HG02943 (cell line): Measurements from ENCODE around the gene PDGFA.

ENCODE experiments used
- ATAC-seq: cut with Tn5 transposase; IDR thresholded peaks from one replicate; pipeline ENCODE4 v1.9.1; 2021; ENCODE audit warnings: mild to moderate bottlenecking, low read depth, moderate library complexity; ENCODE audit not compliant: unreplicated experiment

PDGFA gene

DNA sequence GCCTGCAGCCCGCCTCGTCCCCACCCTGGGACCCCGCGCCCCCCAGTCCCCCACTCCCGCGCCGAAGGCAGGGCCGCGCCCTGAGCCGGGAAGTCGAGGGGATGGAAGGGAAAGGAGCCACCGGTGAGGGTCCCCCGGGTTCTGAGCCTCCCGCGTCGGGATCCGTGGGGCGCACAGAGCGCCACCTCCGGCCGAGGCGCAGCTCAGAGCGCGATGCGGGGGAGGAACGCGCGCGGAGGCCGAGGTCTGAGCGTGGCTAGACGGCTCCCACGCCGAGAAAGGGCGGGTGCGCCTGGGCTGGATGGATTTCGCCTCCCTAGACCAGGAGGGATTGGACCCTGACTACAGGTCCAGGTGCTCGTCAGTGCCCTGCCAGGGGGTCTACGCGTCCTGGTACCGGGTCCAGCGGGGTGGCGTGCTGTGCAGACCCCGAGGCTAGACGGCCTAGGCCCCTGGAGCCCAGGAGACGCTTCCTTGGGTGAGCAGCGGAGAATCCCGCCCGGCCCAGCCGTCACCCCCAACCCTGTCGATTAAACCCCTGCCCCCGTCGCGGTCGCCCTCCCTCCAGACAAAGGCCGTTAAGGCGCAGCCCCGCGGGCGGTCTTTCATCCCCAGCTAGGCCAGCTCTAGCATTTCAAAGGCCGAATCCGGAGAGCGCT is 986 bp upstream of the PDGFA start:
- no peak for ATAC-seq

- no peak for ATAC-seq
These were observed 789 bp downstream of the PDGFA start for GRCh38 chr7:518630-519483.

DNA sequence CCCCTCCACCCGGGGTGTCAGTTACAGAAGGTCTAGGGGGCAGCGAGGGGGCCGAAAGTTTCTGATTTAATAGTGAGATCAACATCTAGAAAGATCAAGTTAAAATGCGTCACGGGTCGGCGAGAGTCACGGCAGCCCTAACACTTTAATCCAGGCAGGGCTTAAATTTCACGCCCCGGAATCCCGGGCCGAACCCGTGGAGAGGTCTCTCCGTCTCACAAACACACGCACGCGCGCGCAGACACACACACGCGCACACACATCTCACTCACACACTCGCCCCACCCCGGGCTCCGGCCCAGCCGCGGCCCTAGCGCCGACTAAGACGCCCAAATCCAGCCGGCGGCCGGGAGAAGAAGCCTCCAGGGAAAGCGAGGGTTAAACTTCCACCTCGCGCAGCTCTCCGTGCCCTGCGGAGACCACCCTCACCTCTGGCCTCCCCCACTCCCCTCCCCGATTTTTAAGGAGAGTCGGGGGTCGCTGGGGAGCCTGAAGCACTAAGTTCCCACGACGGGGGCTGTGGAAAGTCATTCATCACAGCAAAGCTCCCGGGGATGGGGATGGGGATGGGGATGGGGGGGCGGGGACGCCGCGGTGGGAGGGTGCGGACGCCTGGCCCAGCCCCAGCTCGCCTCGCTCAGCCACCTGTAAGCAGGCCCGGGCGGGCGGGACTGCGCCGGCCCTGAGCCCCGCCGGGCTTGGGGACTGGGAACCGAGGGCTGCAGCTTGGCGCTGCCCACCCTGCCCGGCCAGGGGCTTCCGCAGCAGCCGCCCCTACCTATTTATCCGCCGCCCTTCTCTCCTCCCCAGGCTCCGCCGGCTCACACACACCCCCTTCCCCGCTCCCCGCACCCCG is 1.6 kb downstream of the PDGFA start:
- no peak for ATAC-seq

DNA sequence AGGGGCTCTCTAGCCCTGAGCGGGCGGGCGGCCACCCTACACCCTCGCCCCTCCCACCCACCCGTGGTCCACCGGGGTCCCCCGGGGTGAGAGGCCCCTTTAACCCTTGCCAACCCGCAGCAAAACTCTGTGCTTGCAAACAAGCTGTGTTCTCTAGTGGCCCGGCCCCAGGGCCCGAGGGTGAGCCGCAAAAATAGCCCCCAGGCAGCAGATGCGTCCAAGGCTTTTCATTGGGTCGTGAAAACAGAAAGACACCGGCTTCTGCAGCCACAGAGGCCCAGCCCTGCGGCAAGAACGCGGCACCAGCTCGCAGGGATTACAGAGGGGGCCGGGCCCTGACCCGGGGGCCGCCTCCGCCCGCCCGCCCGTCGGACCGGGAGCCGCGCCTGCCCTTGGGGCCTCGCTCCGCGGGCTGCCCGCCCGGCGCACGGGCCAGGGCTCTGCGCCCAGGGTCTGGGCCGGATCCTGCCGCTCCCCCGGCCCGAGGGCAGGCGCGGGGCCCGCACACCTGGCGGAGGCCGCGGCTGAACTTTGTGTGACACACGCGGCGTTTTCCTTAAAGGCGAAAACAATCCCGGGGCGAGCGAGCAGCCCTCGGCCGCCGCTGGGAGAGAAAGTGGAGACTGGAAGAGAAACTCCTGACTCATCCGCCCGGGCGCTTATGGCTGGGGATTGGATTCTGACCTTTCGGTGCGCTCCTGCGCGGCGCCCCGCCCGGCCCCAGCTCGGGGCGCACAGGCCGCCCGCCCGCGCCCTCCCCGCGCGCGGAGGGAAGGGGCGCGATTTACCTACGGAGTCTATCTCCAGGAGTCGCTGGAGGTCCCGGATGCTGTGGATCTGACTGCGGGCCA is 2.8 kb downstream of the PDGFA start:
- no peak for ATAC-seq

- ATAC-seq: no peak
These were observed 3.4 kb downstream of the PDGFA start for GRCh38 chr7:516216-516605.

DNA sequence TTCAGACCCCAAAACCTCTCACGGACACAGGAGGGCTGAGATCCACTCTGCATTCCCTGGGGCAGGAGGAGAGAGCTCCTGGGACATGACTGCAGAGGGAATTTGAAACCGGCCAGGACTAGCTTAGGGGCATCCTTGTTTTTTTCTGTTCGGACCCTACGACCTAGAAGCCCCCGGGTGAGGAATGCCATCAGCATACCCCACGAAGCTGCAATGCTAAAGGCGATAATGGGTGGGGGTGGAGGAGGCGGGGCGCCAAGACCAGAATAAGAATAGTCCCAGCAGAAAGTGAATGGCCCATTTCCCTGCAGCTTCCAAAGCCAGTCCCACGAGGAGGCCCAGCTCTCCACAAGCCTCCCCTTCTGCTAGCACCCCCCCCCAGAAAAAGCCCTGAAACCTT is 4.0 kb downstream of the PDGFA start:
- no peak for ATAC-seq

DNA sequence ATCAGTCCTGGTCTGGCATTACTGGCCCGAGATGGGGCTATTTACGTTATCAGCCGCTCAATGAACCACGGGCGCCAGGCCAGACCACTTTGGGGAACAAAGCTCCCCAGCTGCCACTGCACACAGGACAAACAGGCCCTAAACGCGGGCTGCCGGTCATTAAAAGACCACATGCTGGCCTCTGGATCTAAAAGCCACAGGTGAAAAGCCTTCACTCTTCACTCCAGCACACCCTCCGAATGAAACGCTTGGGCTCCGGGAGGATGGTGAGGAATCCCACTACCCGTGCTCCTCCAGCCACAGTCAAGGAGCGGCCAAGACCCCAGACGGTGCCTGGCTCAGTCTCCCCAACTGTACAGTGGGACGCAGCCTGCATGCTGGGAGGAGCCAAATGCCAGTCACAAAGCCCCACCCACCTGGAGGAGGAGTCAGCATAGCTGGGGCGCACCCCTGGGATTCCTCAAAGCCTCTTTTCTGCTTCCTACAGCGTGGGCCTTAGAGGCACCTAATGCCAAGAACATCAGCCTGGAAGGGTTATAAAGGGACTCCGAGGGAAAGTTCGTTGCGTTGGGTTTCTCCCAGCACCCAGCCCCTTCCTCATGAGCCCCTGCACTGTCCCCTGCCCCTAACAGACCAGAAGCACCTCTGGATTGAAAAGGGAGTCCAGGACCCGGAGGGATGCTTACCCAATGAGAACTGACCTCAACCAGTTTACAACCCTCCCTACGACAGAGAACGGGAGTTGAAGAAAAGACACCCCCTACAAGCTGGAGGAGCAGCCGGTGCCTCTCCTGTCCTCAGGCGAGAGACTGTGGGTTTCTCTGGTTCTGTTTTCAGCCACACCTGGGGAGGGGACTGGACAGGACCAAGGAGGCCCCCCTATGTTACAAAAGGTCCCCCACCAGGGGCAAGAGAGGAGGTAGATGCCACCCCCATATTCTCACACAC is 4.7 kb downstream of the PDGFA start:
- no peak for ATAC-seq

GRCh38 chr7:514242-514641 is 5.4 kb downstream of the PDGFA start:
- no peak for ATAC-seq

DNA sequence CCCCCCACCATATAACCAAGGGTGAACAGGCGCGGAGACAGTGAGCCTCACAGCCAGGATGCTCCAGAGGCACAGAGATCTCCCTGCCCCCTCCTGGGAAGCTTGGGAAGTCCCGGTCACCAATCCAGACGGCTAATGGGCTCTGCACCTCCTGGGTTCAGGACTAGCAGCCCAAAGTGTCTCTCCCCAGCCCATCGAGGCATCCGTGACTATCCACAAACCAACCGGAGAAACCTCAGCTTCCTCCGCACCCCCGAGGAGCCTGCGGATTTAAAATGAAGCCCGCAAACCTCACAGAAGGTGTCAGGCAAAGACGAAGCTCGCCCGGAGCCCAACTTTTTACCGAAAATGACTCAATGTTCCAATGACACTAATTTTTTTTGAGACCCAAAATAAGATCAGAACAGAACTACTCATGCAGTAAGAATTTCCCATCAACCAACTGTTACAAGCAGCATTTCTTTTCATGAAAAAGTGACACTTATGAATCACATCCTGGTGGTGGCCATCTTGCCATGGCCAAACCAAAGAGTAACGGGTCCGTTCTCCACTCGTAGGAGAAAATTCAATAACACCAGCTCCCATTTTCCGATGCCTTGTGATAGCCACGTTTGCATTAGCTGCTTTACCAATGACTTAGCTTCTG is 6.0 kb downstream of the PDGFA start:
- ATAC-seq: no peak

- no peak for ATAC-seq
These were observed 6.9 kb downstream of the PDGFA start for GRCh38 chr7:512541-513311.

- no peak for ATAC-seq
These were observed 7.5 kb downstream of the PDGFA start for GRCh38 chr7:512146-512510.

GRCh38 chr7:511476-512145 is 8.0 kb downstream of the PDGFA start:
- no peak for ATAC-seq

GRCh38 chr7:510782-511281 is 8.8 kb downstream of the PDGFA start:
- ATAC-seq: no peak

DNA sequence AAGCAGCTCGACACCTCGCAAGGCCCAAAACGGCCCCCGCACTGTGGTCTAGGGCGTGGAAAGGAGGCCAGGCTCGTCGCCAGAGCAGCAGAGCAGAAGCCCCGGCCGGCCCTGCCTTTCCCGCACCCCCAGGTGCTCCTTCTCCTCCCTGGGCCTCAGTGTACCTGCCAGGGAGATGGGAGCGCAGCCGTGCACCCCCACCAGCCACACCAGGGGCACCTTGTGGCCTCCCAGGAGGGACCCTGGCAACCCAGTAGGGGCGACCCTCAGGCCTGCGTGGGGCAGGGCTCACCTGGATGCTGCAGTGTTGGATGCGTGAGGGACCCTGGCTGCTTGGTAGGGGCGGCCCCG is 9.5 kb downstream of the PDGFA start:
- no peak for ATAC-seq

DNA sequence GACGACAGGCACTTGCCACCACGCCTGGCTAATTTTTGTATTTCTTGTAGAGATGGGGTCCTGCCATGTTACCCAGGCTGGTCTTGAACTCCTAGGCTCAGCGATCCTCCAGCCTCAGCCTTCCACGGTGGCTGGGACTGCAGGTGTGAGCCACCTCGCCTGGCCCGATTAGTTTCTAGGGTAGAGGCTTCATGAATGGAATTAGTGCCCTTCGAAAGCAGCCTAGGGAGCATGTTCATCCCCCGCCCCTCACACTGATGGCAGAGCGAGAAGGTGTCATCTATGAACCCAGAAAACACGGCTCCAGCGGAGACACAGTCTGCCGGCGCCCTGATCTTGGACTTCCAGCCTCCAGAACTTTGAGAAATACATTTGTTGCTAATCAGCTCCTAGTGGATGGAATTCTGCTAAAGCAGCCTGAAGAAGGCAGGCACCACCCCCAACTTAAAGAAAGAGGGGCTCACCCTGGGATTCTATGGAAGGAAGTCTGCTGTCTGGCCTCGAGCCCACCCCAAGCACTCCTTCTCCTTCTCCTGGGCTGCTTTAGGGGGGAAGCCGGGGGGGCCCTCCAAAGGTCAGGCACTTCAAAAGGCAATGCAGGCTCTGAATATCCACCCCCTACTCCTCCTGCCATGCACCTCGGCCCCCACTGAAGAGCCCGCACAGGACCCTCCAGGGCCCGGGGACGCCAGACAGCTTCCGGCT is 10.1 kb downstream of the PDGFA start:
- ATAC-seq: no peak

DNA sequence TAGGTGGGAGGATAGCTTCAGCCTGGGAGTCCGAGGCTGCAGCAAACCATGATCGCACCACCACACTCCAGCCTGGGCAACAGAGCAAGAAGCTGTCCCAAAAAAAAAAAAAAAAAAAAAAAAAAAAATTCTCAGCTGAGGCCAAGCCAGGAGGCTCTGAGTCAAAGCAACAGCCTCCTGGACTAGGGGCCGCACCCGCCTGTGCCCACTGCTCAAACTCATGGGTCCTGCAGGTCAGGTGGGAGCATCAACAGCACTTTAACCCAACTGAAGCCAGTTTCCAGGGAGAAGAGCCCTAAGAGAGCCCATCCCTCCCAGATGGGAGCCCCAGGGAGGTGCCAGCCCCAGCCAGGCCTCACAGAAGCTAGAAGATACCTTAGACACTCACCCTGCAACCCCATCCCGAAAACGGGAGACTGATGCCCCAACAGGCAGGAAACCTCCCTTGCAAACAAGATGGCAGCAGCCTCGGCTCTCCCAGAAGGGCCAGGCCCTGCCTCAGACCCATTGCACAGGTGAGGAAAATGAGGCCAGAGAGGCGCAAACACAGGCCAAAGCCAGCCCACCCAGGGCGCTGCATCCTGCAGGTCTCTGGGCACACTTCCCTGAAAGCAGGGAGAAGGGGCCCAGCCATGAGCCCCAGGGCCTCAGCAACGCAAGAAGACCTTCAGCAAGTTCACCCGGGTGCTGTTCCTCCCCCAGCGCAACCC is 11.0 kb downstream of the PDGFA start:
- ATAC-seq: no peak
